H1 (cell line): ENCODE data around the gene RILPL1. TPM values are rescaled to one million over a fixed set of nuclear protein-coding genes. Genes with fewer than 3 reads are reported as not detected.

ENCODE experiments used
- CTCF ChIA-PET: fragments of 300-600 bp; sonication (Branson Sonifier 250); formaldehyde crosslinking; loops from one replicate; lab custom pipeline; 2021; ENCODE audit not compliant: partially characterized antibody; lab: Charles Lee
- POLR2A ChIA-PET: fragments of 300-600 bp; sonication (Branson Sonifier 250); formaldehyde crosslinking; loops from one replicate; lab custom pipeline; 2021; ENCODE audit warnings: inconsistent platforms; ENCODE audit not compliant: partially characterized antibody; lab: Charles Lee
- DNase-seq, 2 experiments: peaks; one replicate each; pipeline versions ENCODE4 v3.0.0 to v3.0.0-alpha.2; 2010 to 2022; ENCODE audit warnings: low spot score in 2 of 2, low read depth in 1 of 2, mixed read lengths in 1 of 2
- FAIRE-seq: peaks from 2 replicates; lab custom pipeline; 2011; peaks lifted over from hg19 to GRCh38; lab: Jason Lieb, UNC
- H2AFZ ChIP-seq: 2 replicates; pipeline ENCODE4 v1.8.1; 2012; ENCODE audit warnings: low read length, inconsistent platforms
- H2AK5ac ChIP-seq: 2 replicates; pipeline ENCODE4 v1.6.1; 2013; ENCODE audit warnings: low read depth, low read length
- H2BK120ac ChIP-seq: replicated peaks from 2 replicates; pipeline ENCODE3; 2013; ENCODE audit warnings: low read depth, low read length, inconsistent platforms
- H2BK12ac ChIP-seq: 2 replicates; pipeline ENCODE4 v1.6.1; 2013; ENCODE audit warnings: low read depth, low read length
- H2BK15ac ChIP-seq: 2 replicates; pipeline ENCODE4 v1.6.1; 2013; ENCODE audit warnings: low read length
- H2BK20ac ChIP-seq: 2 replicates; pipeline ENCODE4 v1.6.1; 2013; ENCODE audit warnings: low read length
- H2BK5ac ChIP-seq: 2 replicates; pipeline ENCODE4 v1.6.1; 2013; ENCODE audit warnings: low read depth, low read length
- H3K14ac ChIP-seq: 2 replicates; pipeline ENCODE4 v1.6.1; 2013; ENCODE audit warnings: inconsistent platforms; ENCODE audit not compliant: insufficient read length
- H3K18ac ChIP-seq: 2 replicates; pipeline ENCODE4 v1.6.1; 2013; ENCODE audit warnings: low read length; ENCODE audit errors: extremely low read depth
- H3K23ac ChIP-seq: 2 replicates; pipeline ENCODE4 v1.6.1; 2013; ENCODE audit warnings: inconsistent platforms; ENCODE audit not compliant: insufficient read length
- H3K23me2 ChIP-seq: 2 replicates; pipeline ENCODE4 v1.6.1; 2013; ENCODE audit warnings: low read depth, low read length
- H3K27ac ChIP-seq: 2 replicates; pipeline ENCODE4 v1.6.1; 2011; ENCODE audit warnings: low read depth, low read length, inconsistent platforms
- H3K27me3 ChIP-seq, 4 experiments: replicated peaks in 1 of 4; 1 replicate in 1 of 4; 2 replicates in 3 of 4; pipeline versions ENCODE4 v1.6.1 to v1.8.1; 2011 to 2013; ENCODE audit warnings: low read length in 3 of 4, mild to moderate bottlenecking in 3 of 4, inconsistent platforms in 2 of 4, mixed read lengths in 2 of 4, moderate library complexity in 1 of 4; ENCODE audit not compliant: control insufficient read depth in 3 of 4, insufficient read depth in 3 of 4; ENCODE audit errors: extremely low read depth in 1 of 4
- H3K36me3 ChIP-seq, 4 experiments: 2 replicates each; pipeline versions ENCODE4 v1.6.1 to v1.8.1; 2011 to 2013; ENCODE audit warnings: mild to moderate bottlenecking in 4 of 4, low read length in 3 of 4, moderate library complexity in 2 of 4, control low read depth in 1 of 4, inconsistent platforms in 1 of 4; ENCODE audit not compliant: insufficient read depth in 4 of 4, control insufficient read depth in 2 of 4
- H3K4ac ChIP-seq: replicated peaks from 2 replicates; pipeline ENCODE3; 2013; ENCODE audit warnings: low read length, low read depth, mixed read lengths, inconsistent platforms; ENCODE audit not compliant: insufficient read length
- H3K4me1 ChIP-seq, 4 experiments: replicated peaks in 1 of 4; 1 replicate in 1 of 4; 2 replicates in 3 of 4; pipeline versions ENCODE4 v1.6.1 to v1.8.1; 2011 to 2013; ENCODE audit warnings: low read length in 3 of 4, inconsistent platforms in 2 of 4, mixed read lengths in 1 of 4; ENCODE audit not compliant: insufficient read depth in 4 of 4, control insufficient read depth in 3 of 4
- H3K4me2 ChIP-seq, 2 experiments: 2 replicates each; pipeline versions ENCODE4 v1.6.1 to v1.8.1; 2011 to 2013; ENCODE audit warnings: low read depth in 2 of 2, low read length in 2 of 2, control low read depth in 1 of 2, inconsistent platforms in 1 of 2, mild to moderate bottlenecking in 1 of 2; ENCODE audit not compliant: insufficient read depth in 1 of 2
- H3K4me3 ChIP-seq, 4 experiments: fragments of 200-600, 300-600 bp in 1 of 4; sonication (generic), shearing (Covaris generic), sonication (Bioruptor Twin) in 1 of 4; 2 replicates each; pipeline versions ENCODE4 v1.5.1 to v1.8.1; 2011 to 2016; ENCODE audit warnings: low read length in 4 of 4, low read depth in 3 of 4, control low read depth in 2 of 4, inconsistent platforms in 2 of 4, mild to moderate bottlenecking in 2 of 4, mixed read lengths in 1 of 4, moderate library complexity in 1 of 4; ENCODE audit not compliant: insufficient read depth in 2 of 4; ENCODE audit errors: extremely low read depth in 1 of 4
- H3K56ac ChIP-seq: replicated peaks from 2 replicates; pipeline ENCODE3; 2013; ENCODE audit warnings: low read depth, mild to moderate bottlenecking, mixed read lengths, low read length, inconsistent platforms; ENCODE audit not compliant: insufficient read length
- H3K79me1 ChIP-seq: 2 replicates; pipeline ENCODE4 v1.6.1; 2013; ENCODE audit warnings: low read depth, low read length, control low read depth
- H3K79me2 ChIP-seq, 2 experiments: 2 replicates each; pipeline versions ENCODE4 v1.6.1 to v1.8.1; 2012 to 2013; ENCODE audit warnings: low read length in 2 of 2, mild to moderate bottlenecking in 2 of 2, inconsistent platforms in 1 of 2; ENCODE audit not compliant: insufficient read depth in 2 of 2, control insufficient read depth in 1 of 2
- H3K9ac ChIP-seq, 4 experiments: replicated peaks in 1 of 4; 1 replicate in 1 of 4; 2 replicates in 3 of 4; pipeline versions ENCODE4 v1.6.1 to v1.8.1; 2011 to 2013; ENCODE audit warnings: low read depth in 3 of 4, low read length in 3 of 4, control low read depth in 2 of 4, mild to moderate bottlenecking in 2 of 4, moderate library complexity in 2 of 4, inconsistent platforms in 1 of 4; ENCODE audit errors: extremely low read depth in 1 of 4
- H3K9me3 ChIP-seq, 2 experiments: 2 replicates each; pipeline versions ENCODE4 v1.6.1 to v1.8.1; 2012 to 2013; ENCODE audit warnings: mild to moderate bottlenecking in 2 of 2, moderate library complexity in 2 of 2, control low read depth in 1 of 2, inconsistent platforms in 1 of 2, low read depth in 1 of 2, low read length in 1 of 2, mixed read lengths in 1 of 2; ENCODE audit not compliant: insufficient read depth in 2 of 2
- H4K20me1 ChIP-seq, 2 experiments: replicated peaks in 1 of 2; 2 replicates each; pipeline versions ENCODE3 to v1.8.1; 2011 to 2013; ENCODE audit warnings: inconsistent platforms in 2 of 2, low read length in 2 of 2, mild to moderate bottlenecking in 1 of 2; ENCODE audit not compliant: insufficient read depth in 2 of 2, control insufficient read depth in 1 of 2
- H4K5ac ChIP-seq: 2 replicates; pipeline ENCODE4 v1.6.1; 2013; ENCODE audit warnings: low read length, low read depth, mixed read lengths, inconsistent platforms; ENCODE audit not compliant: insufficient read length
- H4K8ac ChIP-seq: 2 replicates; pipeline ENCODE4 v1.8.0; 2013; ENCODE audit warnings: mild to moderate bottlenecking, moderate library complexity, low read length, inconsistent platforms; ENCODE audit not compliant: insufficient read depth; ENCODE audit errors: extremely low read depth
- H4K91ac ChIP-seq: replicated peaks from 2 replicates; pipeline ENCODE3; 2013; ENCODE audit warnings: low read length, mixed read lengths, inconsistent platforms; ENCODE audit not compliant: insufficient read length
- FOSL1 ChIP-seq: IDR thresholded peaks from 2 replicates; pipeline ENCODE4 v1.6.1; 2011; ENCODE audit warnings: mild to moderate bottlenecking, low read depth, low read length, moderate library complexity; ENCODE audit not compliant: insufficient read depth
- GTF2F1 ChIP-seq: IDR thresholded peaks from 2 replicates; pipeline ENCODE4 v1.6.1; 2012; ENCODE audit warnings: low read depth, low read length, improper control_type of control experiment, borderline replicate concordance
- RAD21 ChIP-seq, 2 experiments: IDR thresholded peaks in 1 of 2; conservative IDR thresholded peaks in 1 of 2; 2 replicates each; pipeline ENCODE4 v1.6.1; 2011; ENCODE audit warnings: low read depth in 2 of 2, low read length in 2 of 2, improper control_type of control experiment in 1 of 2, inconsistent platforms in 1 of 2, mild to moderate bottlenecking in 1 of 2, moderate library complexity in 1 of 2
- SIN3A ChIP-seq, 2 experiments: IDR thresholded peaks in 1 of 2; conservative IDR thresholded peaks in 1 of 2; 2 replicates each; pipeline ENCODE4 v1.6.1; 2011 to 2012; ENCODE audit warnings: low read length in 2 of 2, improper control_type of control experiment in 1 of 2, low read depth in 1 of 2, mild to moderate bottlenecking in 1 of 2
- SRF ChIP-seq: IDR thresholded peaks from 2 replicates; pipeline ENCODE4 v1.6.1; 2011; ENCODE audit warnings: mild to moderate bottlenecking, low read depth, low read length, moderate library complexity
- WGBS, 2 experiments: shearing (Covaris generic) in 1 of 2; methylation state at CpG; one replicate each; pipeline versions ENCODE4 v1.1.6 to v1.1.7; 2013 to 2015; ENCODE audit warnings: low lambda C conversion rate in 2 of 2, mixed read lengths in 2 of 2, inconsistent platforms in 1 of 2, low coverage in 1 of 2, missing lambda C conversion rate in 1 of 2; ENCODE audit not compliant: insufficient replicate concordance in 2 of 2, insufficient coverage in 1 of 2, insufficient read length in 1 of 2; ENCODE audit errors: extremely low coverage in 1 of 2, missing lambda C conversion rate in 1 of 2; 5-methylcytosine and 5-hydroxymethylcytosine counted together
- polyA plus RNA-seq, 7 experiments: library from polyadenylated mRNA; depleted of rRNA in 3 of 7; stranded (reverse) in 5 of 7; unstranded in 2 of 7; fragments of >200 nt in 5 of 7; fragments of 200-250 nt in 2 of 7; gene quantifications; 1 replicate in 5 of 7; 2 replicates in 1 of 7; 4 replicates in 1 of 7; pipeline versions ENCODE4 v1.2.1 to v1.2.3, GENCODE V29; 2011 to 2013; ENCODE audit warnings: missing spikeins in 2 of 7, mixed read lengths in 2 of 7
- total RNA-seq: library from RNA; stranded (reverse); fragmentation: NEBNext Ultra II Directional; extraction: Animal tissue kit (Norgen Biotek cat#: 25700); gene quantifications from 2 replicates; pipeline ENCODE4 v1.2.1, GENCODE V29; 2021

RILPL1 gene
- total and polyA plus RNA-seq, 2 of the 8 experiments (the other 6 are each of a cell fraction or from before 2014, with no cell fraction given) = 6.7 to 9.4 TPM

DNA sequence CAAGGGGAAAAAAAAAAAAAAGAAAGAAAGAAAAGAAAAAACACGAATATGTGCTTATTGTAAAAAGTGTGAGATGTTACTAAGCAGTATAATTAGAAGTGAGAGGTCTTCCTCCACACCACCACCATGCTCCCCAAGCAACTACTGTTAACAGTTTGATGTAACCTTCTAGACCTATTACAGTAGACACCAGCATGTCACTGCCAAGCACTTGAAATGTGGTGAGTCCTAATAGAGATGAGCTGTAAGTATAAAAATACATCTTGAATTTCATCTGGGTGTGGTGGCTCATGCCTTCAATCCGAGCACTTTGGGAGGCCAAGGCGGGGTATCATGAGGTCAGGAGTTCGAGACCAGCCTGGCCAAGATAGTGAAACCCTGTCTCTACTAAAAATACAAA is 83.7 kb downstream of the RILPL1 start:
- Histone ChIP-seq H3K23me2 (no peaks in the 10 kb centered on the region), H3K4me2 (no peak overlapping the region)

More for the DNA sequence above, 83.7 kb downstream of the RILPL1 start:
- WGBS, 2 experiments = 94% methylated on average over 3 of the region's 4 CpGs; no CpG with 5 or more reads in 1 of the 2 experiments
- Histone ChIP-seq H3K36me3 (no peaks in the 10 kb centered on the region), H2BK15ac (no peak overlapping the region), H3K4me1 (peaks cover 0 to 2% (median 0%) of the 10 kb centered on the region in 4 experiments; a peak in 1 of 7 replicates), H3K4me3 (no peak overlapping the region), H3K9me3 (no peaks in the 10 kb centered on the region), H2BK120ac (no peak overlapping the region), H3K9ac (no peak overlapping the region), H2AK5ac (no peak overlapping the region), H4K20me1 (no peaks in the 10 kb centered on the region), H3K14ac (no peak overlapping the region), H2BK12ac (no peak overlapping the region), H3K27ac (no peak overlapping the region), H2BK5ac (no peak overlapping the region), H3K27me3 (no peaks in the 10 kb centered on the region), H2AFZ (no peak overlapping the region), H3K79me2 (no peaks in the 10 kb centered on the region), H4K91ac (no peak overlapping the region), H3K79me1 (no peaks in the 10 kb centered on the region), H3K56ac (no peak overlapping the region), H4K5ac (no peak overlapping the region), H3K18ac (no peak overlapping the region), H3K4ac (no peak overlapping the region), H2BK20ac (no peak overlapping the region), H4K8ac (no peak overlapping the region), H3K23ac (no peak overlapping the region)
- ChIA-PET CTCF (interaction anchor here (0.6 kb wide), 1 partner anchor 1123 kb away, joined by 3 read pairs; no protein-coding TSS in a partner anchor), POLR2A (no interaction called here)
- DNase-seq (no peak), FAIRE-seq (no peak)
- TF ChIP-seq SRF = no peak
- TF ChIP-seq RAD21 (IDR thresholded peaks at IDR 0.05 in 1 of 2, conservative IDR thresholded peaks at IDR 0.05 in 1 of 2; ENCODE audit: low read depth in 2 of 2, low read length in 2 of 2) = no peak
- TF ChIP-seq GTF2F1 = no peak
- no peak for TF ChIP-seq SIN3A (conservative IDR thresholded peaks at IDR 0.05 in 1 of 2, IDR thresholded peaks at IDR 0.05 in 1 of 2; ENCODE audit: low read depth in 1 of 2, low read length in 2 of 2)
- no peak for TF ChIP-seq FOSL1
